ENCODE results near the gene SMPX. TPM values are rescaled to one million over a fixed set of nuclear protein-coding genes. Genes with fewer than 3 reads are reported as not detected.

Gene SMPX
- total RNA-seq, 1 donor from 2014 or later: 3.5 TPM

GRCh38 chrX:21728276-21728968, 29.5 kb downstream of the SMPX start:
- H3K27me3 Mint-ChIP-seq (ENCODE audit: low read depth): no peaks in the 10 kb centered on the region

GRCh38 chrX:21725916-21726315, 32.0 kb downstream of the SMPX start:
- no peak for TF ChIP-seq CTCF (IDR thresholded peaks at IDR 0.05; ENCODE audit: unreplicated experiment)
- peaks cover 38% of the 10 kb centered on the region for H3K4me1 Mint-ChIP-seq
- H3K27me3 Mint-ChIP-seq (ENCODE audit: low read depth): no peaks in the 10 kb centered on the region
- no peak overlapping the region for H3K4me3 Mint-ChIP-seq
- H3K27ac Mint-ChIP-seq: no peak overlapping the region
- H3K9me3 Mint-ChIP-seq: no peaks in the 10 kb centered on the region
- DNase-seq (ENCODE audit: low spot score in 2 of 2, unreplicated experiment in 2 of 2): no peak
- no peaks in the 10 kb centered on the region for H3K36me3 Mint-ChIP-seq

More at GRCh38 chrX:21728276-21728968, 29.5 kb downstream of the SMPX start:
- no peak for DNase-seq (ENCODE audit: low spot score in 2 of 2, unreplicated experiment in 2 of 2)
- Mint-ChIP-seq H3K4me3 (no peak overlapping the region), H3K36me3 (no peaks in the 10 kb centered on the region), H3K9me3 (peaks cover 4% of the 10 kb centered on the region), H3K4me1 (peaks cover 44% of the 10 kb centered on the region), H3K27ac (no peak overlapping the region)
- no peak for TF ChIP-seq CTCF (IDR thresholded peaks at IDR 0.05; ENCODE audit: unreplicated experiment)

- TF ChIP-seq CTCF (IDR thresholded peaks at IDR 0.05; ENCODE audit: unreplicated experiment): peak; percentile 48
- Mint-ChIP-seq H3K9me3 (no peaks in the 10 kb centered on the region), H3K4me1 (peaks cover 38% of the 10 kb centered on the region), H3K36me3 (no peaks in the 10 kb centered on the region), H3K27ac (no peak overlapping the region), H3K4me3 (no peak overlapping the region), H3K27me3 (ENCODE audit: low read depth) (no peaks in the 10 kb centered on the region)
- DNase-seq (ENCODE audit: low spot score in 2 of 2, unreplicated experiment in 2 of 2): no peak
These were observed 32.4 kb downstream of the SMPX start for GRCh38 chrX:21725496-21725895.

GRCh38 chrX:21723814-21724213, 34.1 kb downstream of the SMPX start:
- no peak for DNase-seq (ENCODE audit: low spot score in 2 of 2, unreplicated experiment in 2 of 2)
- Mint-ChIP-seq H3K27me3 (ENCODE audit: low read depth) (no peaks in the 10 kb centered on the region), H3K4me3 (no peak overlapping the region), H3K4me1 (peaks cover 30% of the 10 kb centered on the region), H3K27ac (no peak overlapping the region), H3K9me3 (no peaks in the 10 kb centered on the region), H3K36me3 (no peaks in the 10 kb centered on the region)
- no peak for TF ChIP-seq CTCF (IDR thresholded peaks at IDR 0.05; ENCODE audit: unreplicated experiment)

- H3K36me3 Mint-ChIP-seq: no peaks in the 10 kb centered on the region
- no peaks in the 10 kb centered on the region for H3K27me3 Mint-ChIP-seq (ENCODE audit: low read depth)
- no peaks in the 10 kb centered on the region for H3K9me3 Mint-ChIP-seq
- no peak for TF ChIP-seq CTCF (IDR thresholded peaks at IDR 0.05; ENCODE audit: unreplicated experiment)
- DNase-seq (ENCODE audit: low spot score in 2 of 2, unreplicated experiment in 2 of 2): no peak
- peaks cover 28% of the 10 kb centered on the region for H3K4me1 Mint-ChIP-seq
- H3K4me3 Mint-ChIP-seq: no peak overlapping the region
- H3K27ac Mint-ChIP-seq: no peak overlapping the region
These were observed 34.8 kb downstream of the SMPX start for GRCh38 chrX:21723084-21723483.

All from mesothelial cell of epicardium (in vitro differentiated cells).